Upper lobe of left lung (tissue), 4 donors: Measurements from ENCODE around the gene C17orf75.

ENCODE experiments used
- CTCF ChIP-seq, 6 experiments: fragments of 450-650 bp in 4 of 6; fragments of 200-600 bp in 2 of 6; sonication (generic) in 2 of 6; IDR thresholded peaks; one replicate each; pipeline ENCODE4 v1.5.1; 2016 to 2019; ENCODE audit warnings: antibody characterized with exemption in 6 of 6
- EP300 ChIP-seq, 4 donors: sonication (generic); formaldehyde crosslinking; IDR thresholded peaks; one replicate each; pipeline ENCODE4 v1.5.1; 2017; ENCODE audit warnings: antibody characterized with exemption in 4 of 4, control low read depth in 2 of 4
- POLR2A ChIP-seq, 4 donors: fragments of 450-650 bp; IDR thresholded peaks; one replicate each; pipeline ENCODE4 v1.5.1; 2016 to 2017; ENCODE audit warnings: antibody characterized with exemption in 4 of 4, mild to moderate bottlenecking in 2 of 4
- POLR2AphosphoS5 ChIP-seq, 2 donors: sonication (generic); formaldehyde crosslinking; IDR thresholded peaks; one replicate each; pipeline ENCODE4 v1.5.1; 2017; ENCODE audit warnings: antibody characterized with exemption in 2 of 2

- no peak for TF ChIP-seq CTCF (IDR thresholded peaks at IDR 0.05)
- TF ChIP-seq EP300 (IDR thresholded peaks at IDR 0.05) = no peak
- no peak for TF ChIP-seq POLR2AphosphoS5 (IDR thresholded peaks at IDR 0.05)
- no peak for TF ChIP-seq POLR2A (IDR thresholded peaks at IDR 0.05)
Measured at GRCh38 chr17:32356378-32356743, 14.4 kb upstream of the C17orf75 start.
